GDM1 (cell line): ENCODE data around the gene SUMF1.
A peak's percentile ranks its signal among the peaks of the same experiment; 100 is the strongest.

Experiments
- DNase-seq: peaks from one replicate; lab custom pipeline; 2025; lab: John Stamatoyannopoulos, UW

SUMF1 gene

DNA sequence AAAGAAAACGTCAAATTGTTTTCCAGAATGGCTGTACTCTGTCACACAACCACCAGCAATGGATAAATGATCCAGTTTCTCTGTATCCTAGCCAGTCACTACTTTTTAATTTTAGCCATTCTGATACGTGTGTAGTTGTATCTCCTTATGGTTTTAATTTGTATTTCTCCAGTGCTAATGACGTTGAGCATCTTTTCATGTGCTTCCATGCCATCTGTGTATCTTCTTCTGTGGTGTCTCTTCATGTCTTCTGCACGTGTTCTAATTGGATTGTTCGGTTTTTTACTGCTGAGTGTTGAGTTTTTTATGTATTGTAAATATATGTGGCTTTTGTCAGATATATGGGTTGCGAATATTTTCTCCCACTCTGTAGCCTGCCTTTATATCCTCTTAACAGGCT is 81.9 kb downstream of the SUMF1 start:
- DNase-seq: no peak

DNA sequence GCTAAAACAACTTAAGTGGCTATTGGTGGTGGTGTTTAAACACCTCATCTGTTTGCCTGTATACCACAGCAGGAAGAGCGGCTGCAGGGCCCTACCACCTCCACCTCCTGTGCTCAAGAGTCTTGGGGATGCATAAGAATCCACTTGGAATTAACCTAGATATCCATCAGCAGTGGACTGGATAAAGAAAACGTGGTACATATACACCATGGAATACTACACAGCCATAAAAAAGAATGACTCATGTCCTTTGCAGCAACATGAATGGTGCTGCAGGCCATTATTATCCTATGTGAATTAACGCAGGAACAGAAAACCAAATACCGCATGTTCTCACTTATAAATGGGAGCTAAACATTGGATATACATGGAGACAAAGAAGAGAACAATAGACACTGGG is 87.1 kb downstream of the SUMF1 start:
- DNase-seq: no peak

DNA sequence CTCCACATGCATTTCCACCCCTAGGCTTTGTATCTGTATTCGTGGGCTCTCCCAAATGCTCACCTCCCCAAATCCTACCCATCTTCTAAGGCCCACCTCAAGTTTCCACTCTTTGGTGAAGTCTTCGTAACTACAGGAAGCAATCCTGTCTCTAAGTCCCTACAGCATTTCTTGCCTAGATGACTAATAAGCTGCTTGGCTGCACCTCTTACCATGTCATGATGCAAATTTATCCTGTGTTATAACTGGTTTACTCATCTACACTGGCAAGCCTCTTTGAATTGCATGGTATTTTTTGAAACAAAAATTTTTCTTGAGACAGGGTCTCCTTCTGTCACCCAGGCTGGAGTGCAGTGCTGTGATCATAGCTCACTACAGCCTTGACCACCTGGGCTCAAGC is 90.6 kb downstream of the SUMF1 start:
- no peak for DNase-seq

DNA sequence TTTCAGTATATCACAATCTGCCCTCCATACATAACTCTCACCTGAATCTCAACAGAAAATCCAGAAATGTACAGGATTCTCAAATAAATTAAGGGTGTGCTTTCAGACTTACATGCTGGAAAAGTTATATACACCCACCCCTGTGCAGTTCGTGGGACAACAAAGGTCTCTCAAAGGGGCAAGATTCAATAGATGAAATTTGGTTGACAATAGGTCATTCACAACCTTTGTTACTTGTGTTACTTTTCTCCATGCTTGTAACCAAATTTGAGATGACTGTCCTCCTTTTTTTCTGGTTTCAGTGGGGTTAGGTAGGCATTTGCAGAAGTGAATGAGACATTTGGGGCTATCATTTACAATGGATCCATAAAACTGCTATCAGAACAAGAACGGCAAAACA is 91.2 kb downstream of the SUMF1 start:
- no peak for DNase-seq

DNA sequence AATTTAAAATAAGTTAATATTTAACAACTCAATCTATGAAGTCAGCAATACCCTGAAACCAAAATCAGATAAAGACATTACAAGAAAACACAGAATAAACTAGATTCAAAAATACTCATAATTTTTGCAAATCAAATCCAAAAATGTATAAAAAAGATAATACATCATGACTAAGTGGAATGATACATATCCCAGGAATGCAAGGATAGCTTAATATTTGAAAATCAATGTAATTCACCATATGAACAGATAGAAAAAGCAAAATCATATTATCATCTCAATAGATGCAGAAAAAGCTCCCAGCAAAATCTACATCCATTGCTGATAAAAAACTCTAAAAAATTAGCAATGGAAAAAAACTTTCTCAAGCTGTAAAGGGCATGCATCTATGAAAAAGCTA is 93.4 kb downstream of the SUMF1 start:
- DNase-seq: no peak

DNA sequence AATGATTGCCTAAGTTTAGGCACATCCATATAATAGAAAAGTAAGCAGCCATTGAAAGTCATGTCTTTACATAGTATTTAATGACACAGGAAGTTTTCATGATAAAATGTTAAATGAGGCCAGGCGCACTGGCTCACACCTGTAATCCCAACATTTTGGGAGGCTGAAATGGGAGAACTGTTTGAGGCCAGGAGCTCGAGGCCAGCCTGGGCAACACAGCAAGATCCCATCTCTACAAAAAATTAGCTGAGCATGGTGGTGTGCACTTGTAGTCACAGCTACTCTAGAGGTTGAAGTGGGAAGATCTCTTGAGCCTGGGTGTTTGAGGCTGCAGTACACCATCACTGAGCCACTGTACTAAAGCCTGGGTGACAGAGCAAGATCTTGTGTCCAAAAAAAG is 104.5 kb downstream of the SUMF1 start:
- DNase-seq: no peak

DNA sequence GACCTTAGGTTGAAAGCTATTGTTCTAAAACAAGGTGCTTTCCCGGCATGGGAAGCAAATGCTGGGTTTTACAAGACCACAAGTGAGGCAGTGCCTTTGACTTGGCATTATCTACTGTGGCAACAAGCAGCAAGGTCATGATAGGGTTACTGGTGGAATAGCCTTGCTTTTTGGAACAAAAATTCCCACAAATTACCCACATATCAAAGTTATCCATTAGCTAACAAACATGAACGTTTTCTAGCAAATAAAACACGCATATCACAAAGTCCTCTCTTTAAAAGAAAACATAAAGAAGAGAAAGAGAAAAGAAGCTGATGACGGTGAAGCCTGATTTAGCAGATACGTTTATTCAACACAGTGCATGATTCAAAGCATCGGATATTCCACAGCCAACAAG is 106.3 kb downstream of the SUMF1 start:
- no peak for DNase-seq

DNA sequence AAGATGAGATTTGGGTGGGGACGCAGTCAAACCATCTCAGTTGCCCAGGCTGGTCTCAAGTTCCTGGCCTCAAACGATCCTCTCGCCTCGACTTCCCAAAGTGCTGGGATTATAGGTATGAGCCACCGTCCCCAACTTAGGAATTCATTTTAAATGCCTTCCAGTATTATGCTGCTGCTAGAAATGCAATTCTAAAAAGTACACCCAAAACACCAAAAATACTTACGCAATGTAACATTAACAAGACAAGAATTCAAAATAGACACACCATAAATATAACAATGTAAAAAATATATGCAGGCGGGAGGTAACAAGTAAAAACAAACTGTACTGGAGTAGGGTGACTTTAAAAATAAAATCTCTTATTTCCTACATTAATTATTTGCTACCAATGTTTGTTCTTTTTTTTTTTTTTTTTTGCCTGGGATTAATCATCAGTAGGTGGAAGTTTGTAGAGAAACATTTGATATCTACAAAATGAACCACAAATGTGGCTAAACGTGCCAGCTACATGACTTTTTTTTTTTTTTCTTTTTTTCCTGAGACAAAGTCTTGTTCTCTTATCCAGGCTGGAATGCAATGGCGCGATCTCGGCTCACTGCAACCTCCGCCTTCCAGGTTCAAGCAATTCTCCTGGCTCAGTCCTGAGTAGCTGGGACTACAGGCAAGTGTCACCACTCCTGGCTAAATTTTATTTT is 107.1 kb downstream of the SUMF1 start:
- no peak for DNase-seq

DNA sequence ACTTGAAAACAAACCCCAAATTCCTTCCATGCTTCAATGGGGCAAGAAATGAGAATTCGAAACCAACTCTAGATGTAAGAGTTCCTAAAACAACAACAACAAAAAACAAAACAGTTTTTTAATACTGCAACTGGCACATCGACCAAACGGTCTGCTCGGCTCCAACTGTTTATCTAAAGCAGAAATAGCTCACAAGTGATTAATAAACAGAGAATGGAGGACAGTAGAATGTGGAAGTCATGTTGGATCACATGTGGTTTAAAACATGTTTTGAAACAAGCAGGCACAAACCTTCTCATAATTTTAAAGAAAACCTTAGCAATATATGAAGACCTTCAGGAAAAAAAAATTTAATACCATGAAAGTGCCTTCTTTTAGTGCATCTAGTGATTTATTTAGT is 108.8 kb downstream of the SUMF1 start:
- no peak for DNase-seq

DNA sequence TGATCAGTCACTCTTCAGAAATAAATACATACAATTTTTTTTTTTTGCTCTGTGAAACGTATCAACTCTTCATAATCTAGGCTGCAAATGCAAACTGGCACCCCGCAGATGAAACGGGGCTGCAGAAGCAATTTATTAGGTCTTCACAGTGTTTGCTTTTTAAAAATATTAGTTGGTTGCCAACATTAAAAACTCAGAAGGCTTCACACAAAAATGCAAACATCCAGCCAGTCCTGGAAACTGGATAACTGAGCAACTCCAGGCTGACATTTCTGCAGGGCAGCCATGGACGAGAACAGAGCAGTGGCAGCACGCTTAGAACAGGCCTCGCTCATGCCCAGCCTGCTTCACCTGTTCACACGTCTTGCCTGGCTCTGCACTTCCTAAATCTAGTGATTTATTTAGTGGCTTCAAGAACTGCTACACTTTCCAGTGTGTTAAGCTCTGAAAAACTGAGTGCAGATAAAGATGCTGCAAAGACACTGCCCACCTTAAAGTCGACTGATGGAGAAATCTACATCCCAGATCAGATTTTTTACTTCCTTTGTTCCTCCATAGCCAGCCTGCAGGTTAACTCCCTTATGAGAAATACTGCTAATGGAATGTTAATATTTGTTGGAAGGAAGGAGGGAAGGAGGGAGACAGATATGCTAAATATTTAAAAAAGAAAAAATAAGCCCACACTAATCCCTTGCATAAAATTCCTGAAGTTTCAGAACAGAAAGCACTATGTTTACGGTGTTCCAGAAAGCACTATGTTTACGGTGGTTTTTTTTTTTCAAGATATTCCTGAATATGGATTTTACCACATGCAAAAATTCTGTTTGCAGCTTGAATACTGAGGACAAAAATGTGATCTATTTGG is 110.3 kb downstream of the SUMF1 start:
- DNase-seq: no peak

DNA sequence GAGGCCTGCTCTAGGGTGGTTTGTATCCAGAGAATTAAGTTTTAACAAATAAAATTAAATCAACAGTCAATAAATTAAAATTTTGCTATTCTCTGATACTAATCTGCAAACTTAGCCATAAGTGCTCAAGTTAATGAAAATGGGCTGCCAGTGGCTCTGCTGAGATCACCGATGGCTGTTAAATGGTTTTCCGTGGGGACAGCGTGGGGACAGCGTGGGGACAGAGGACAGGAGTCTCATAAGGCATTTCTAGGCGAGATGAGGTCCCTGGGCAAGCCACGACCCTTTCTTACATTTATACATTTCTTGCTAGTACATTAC is 110.9 kb downstream of the SUMF1 start:
- DNase-seq: no peak

DNA sequence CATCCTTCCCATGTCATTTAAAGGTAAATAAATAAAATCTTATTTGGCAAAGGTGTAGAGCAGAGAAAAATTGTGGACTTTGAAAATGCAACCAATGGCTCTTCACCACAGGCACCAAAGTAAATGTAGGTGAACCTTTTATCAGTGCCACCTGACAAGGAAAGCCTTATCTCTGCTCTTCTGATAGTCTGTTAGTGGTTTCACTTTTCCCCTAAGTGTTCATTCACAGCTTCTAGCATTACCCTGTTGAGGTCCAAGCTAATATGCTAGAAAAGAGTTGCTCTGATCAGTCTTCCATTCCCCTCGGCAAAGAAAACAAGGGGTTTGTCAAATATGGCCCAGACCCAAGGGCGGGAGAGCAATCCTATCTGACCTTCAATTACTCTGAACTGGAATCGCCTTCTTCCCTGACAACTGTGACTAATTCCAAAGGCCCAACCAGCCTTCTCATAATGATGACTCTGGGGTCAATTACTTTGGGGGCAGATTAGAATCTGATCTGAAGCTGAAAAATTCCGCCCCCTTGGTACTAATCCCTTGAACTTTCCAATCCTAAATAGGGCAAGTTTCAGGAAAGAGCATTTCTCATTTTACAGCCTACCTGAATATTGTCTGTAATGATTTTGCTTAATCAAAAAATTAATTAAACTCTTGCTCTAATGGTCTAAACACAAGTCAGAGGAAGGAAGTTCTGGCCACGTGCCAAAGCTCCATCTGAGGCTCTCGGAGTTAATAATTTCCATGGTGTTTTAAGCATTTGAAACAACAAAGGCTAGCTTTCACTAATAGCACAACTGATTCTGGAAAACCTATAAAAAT is 111.5 kb downstream of the SUMF1 start:
- no peak for DNase-seq

DNA sequence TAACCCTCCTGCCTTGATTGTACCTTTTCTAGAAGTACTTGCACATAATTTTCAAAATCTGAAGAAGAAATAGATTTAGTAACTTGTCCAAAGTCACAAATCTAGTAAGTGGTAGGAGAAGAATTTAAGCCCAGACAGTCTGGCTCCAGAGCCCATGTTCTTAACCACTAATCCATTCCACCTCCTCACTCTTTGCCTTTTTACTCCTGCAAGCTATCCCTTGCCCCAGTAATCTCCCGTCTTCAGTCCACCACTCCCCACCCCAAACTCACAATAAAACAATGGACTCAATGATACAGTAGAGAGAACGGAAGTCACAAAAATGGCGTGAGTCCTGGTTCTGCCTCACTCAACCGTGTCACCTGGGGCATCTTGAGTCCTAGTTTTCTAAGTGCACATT is 115.2 kb downstream of the SUMF1 start:
- no peak for DNase-seq

DNA sequence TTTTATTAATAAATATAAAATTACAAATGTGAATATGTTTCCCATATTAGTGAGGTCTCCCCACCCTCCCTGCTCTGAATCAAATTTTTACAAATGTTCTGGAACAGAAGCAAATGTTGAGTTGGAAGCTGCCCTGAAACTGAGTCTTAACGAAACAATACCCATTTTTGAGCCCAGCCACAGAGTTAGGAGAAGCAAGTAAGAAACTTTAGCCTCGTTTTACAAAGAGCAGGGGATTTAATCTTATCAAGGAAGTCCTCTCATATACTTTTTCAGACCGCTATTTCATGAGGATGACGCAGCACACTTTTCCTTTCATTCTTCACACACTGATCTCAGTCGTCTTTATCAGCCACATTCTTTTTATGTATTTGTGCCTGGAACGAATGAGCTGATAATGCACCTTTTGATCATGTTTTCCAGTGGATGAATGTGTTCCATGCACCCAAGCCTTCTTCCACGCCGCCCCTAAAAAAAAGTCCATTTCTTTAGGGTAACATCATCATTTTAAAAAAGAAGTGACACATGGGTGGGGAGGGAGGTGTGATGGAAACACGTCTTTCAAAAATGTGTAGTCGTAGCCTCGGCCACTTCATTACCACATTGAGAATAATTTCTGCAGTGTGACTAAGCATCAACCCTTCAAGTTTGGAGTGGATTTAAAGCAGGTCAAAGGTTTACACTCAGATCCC is 115.8 kb downstream of the SUMF1 start:
- no peak for DNase-seq

DNA sequence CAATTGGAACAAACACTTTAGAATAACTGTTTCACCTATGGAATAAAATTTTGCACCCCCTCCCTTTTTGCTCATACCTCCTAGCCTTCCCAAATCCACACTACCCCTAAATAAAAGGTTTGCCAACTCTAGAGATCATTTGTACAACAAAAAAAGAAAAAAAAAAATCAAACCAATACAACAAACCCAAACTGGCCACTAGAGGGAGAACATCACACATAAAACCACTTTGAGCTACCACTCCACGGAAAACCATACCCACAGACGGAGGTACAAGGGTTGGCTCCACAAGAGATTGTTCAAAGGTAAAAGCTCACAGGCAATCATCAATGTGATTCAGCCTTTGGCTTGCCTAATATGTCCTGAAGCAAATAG is 116.3 kb downstream of the SUMF1 start:
- DNase-seq: peak; percentile 63

DNA sequence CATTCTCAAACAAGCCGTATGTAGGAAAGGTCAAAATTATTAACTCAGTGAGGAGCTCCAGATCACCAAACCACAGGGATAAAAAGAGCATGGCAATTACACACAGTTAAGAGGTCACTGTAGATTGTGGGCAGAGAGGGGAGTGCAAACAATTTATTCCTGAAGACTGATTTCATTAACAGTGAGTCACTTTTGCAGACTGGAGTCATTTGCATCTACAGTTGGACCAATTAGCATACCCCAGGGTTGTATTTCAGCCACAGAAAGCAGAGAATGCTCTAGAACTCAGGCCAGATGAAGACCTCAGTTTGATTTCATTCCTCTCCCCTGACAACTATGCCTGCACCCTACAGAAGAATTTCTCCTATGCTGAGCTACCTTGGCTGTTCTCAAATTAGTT is 123.8 kb downstream of the SUMF1 start:
- DNase-seq: no peak

DNA sequence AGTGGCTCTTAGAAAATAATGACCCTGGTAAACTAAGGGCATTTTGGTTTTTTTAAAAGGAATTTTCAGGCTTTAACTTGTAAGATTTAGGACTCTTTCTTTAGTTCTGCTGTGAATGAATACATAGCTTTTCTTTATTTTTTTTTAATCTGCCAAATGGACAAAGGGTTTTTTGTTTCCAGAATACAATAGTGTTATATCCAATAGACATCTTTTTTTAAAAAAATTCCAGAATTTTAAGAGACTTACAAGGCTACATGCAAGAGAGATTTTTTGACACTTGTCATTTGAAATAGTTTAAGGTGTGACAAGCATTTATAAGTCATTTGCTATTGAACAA is 125.8 kb downstream of the SUMF1 start:
- no peak for DNase-seq

DNA sequence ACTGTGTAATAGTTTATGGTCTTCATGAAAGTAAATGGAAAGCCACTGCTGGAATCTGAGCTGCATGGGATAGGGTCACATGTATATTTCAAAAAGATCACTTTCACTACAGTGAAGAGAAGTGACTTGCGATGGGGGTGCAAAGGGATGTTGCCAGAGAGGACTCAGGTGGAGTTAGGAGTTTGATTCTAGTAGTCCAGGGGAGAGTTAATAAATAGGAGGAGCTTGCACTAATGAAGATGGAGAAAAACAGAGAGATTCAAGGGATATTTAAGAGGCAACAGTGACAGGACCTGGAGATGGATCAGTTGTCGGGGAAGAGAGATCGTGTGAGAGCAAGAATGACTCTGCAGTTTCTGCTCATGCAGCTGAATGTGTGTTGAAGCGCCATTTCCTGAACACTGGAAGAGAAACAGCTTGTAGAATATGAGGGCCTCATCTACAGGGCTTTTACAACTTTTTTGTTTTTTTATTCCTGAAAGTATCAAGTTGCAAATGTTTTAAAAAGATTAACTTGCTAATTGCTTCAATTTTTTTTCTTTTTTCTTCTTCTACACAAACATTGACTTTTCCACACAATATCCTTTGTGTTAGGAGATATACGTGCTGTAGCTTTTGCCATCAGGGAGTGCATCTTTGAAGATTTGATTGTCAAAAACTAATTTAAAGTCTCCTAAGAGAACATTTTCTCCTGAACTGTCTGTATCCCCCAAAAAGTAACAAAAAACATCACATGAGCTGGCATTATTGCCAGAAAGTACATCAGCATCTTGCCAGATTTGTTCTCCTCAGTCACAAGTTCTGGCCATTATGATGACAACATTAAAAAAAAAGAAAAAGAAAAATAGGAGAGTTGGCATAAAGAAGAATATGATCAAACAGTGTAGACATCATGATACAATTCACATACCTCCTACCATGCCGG is 126.4 kb downstream of the SUMF1 start:
- peak; percentile 66 for DNase-seq

DNA sequence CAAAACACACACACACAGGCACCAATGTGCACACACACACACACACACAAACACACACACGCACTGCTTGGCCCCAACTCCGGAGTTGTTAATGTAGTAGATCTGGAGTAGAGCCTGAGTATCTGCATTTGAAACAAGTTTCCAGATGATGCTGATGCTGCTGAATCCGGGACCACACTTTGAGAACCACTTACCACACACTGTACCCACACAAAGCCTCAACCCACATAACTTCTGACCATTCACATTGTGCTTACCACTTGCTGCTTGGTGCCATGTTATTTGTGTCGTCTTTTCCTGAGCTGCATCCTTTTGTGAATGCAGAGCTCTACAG is 127.0 kb downstream of the SUMF1 start:
- no peak for DNase-seq

DNA sequence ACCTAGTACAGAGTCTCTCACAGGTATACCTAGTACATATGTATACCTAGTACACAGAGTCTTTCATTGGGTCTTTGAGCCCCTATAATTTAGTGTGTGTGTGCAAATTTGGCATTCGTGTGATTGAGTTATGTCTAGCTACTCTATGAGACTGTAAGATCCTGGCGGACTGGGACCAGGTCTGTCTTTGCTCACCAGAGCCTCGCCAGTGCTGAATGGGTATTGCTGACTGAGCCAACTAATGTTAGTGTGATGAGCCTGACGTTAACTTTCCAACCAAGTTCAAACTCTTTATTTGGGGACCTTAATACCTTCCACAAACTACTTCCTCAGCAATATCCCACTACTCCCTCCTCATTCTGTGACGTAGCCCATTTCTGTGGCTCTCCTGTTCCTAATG is 128.3 kb downstream of the SUMF1 start:
- no peak for DNase-seq

DNA sequence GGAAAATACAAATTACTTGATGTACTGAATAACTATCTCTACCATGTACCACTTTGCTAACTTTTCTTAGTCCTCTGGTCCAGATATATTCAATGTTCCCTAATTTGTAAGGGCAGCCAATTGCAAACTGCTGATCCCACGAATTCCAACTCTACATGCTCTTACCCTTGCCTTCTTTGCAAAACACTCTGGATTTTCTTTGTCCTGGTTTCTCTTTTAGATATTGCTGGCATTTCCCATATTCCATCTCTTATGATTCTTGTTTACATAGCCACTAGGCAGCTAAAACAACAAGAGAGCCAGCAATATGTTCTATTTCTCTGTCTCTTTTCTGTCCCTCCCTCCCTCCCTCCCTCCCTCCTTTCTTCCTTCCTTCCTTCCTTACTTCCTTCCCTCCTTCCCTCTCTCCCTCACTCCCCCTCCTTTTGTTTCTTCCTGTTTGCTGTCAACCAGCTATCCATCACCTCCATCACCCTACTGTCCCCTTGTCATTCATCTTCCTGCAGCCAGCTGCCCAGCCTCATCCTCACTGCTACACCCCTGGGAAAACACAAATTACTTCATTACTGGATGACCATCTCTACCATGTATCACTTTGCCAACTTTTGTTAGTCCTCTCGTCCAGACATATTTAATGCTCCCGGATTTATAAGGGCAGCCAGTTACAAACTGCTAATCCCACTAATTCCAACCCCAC is 130.1 kb downstream of the SUMF1 start:
- DNase-seq: no peak
